AG04450 (cell line): ENCODE results near the gene RUBCNL. TPM values are rescaled to one million over a fixed set of nuclear protein-coding genes. Genes with fewer than 3 reads are reported as not detected.

Experiments used
- CTCF ChIA-PET: fragments of 300-600, 350-600 bp; formaldehyde crosslinking; extraction: SDS; loops from one replicate; lab custom pipeline; 2022; ENCODE audit warnings: antibody characterized with exemption, inconsistent platforms; lab: Charles Lee
- POLR2A ChIA-PET: fragments of 350-600 bp; formaldehyde crosslinking; extraction: SDS; loops from one replicate; lab custom pipeline; 2021; ENCODE audit warnings: antibody characterized with exemption, inconsistent platforms; lab: Yijun Ruan, JAX
- DNase-seq: peaks from one replicate; pipeline ENCODE4 v3.0.0-alpha.2; 2011; ENCODE audit warnings: low read depth, low spot score
- H3K27ac ChIP-seq: one replicate; pipeline ENCODE4 v1.5.1; 2012; ENCODE audit warnings: low read depth, low read length, control low read depth
- H3K27me3 ChIP-seq: one replicate; pipeline ENCODE4 v1.6.0; 2012; ENCODE audit warnings: low read length; ENCODE audit not compliant: control insufficient read depth, insufficient read depth
- H3K4me3 ChIP-seq: 2 replicates; pipeline ENCODE4 v1.5.1; 2011; ENCODE audit warnings: mild to moderate bottlenecking, low read depth, low read length, control low read depth
- H3K9me3 ChIP-seq: 2 replicates; pipeline ENCODE4 v1.5.1; 2012; ENCODE audit warnings: low read length; ENCODE audit not compliant: control insufficient read depth, insufficient read depth
- CTCF ChIP-seq: IDR thresholded peaks from 2 replicates; pipeline ENCODE4 v1.5.1; 2011; ENCODE audit warnings: low read depth, low read length, control low read depth, inconsistent platforms
- polyA plus RNA-seq: library from polyadenylated mRNA; depleted of rRNA; stranded (reverse); fragments of >200 nt; gene quantifications from 2 replicates; pipeline ENCODE4 v1.2.3, GENCODE V29; 2011

RUBCNL gene
- polyA plus RNA-seq, 1 experiment, result not detected

- ChIA-PET POLR2A (no interaction called here), CTCF (no interaction called here)
- Histone ChIP-seq H3K4me3 (no peak overlapping the region), H3K9me3 (no peaks in the 10 kb centered on the region; the same call in 1 of the 2 replicates), H3K27me3 (peaks cover 23% of the 10 kb centered on the region), H3K27ac (no peak overlapping the region)
- no peak for DNase-seq
- TF ChIP-seq CTCF, result no peak
Measured at GRCh38 chr13:46343279-46343994, 43.6 kb downstream of the RUBCNL start.

GRCh38 chr13:46342538-46342937 is 44.5 kb downstream of the RUBCNL start:
- POLR2A ChIA-PET, result no interaction called here
- Histone ChIP-seq H3K27ac (no peak overlapping the region), H3K4me3 (no peak overlapping the region), H3K27me3 (peaks cover 32% of the 10 kb centered on the region), H3K9me3 (no peaks in the 10 kb centered on the region)
- TF ChIP-seq CTCF, result no peak
- CTCF ChIA-PET, result no interaction called here
- DNase-seq, result no peak

GRCh38 chr13:46341112-46341711 is 45.8 kb downstream of the RUBCNL start:
- TF ChIP-seq CTCF, result no peak
- POLR2A ChIA-PET, result no interaction called here
- DNase-seq, result peak; percentile 6
- Histone ChIP-seq H3K4me3 (no peak overlapping the region), H3K27ac (no peak overlapping the region), H3K27me3 (peaks cover 32% of the 10 kb centered on the region), H3K9me3 (no peaks in the 10 kb centered on the region)
- CTCF ChIA-PET, result no interaction called here

- no peak for DNase-seq
- TF ChIP-seq CTCF, result no peak
- no peak overlapping the region for H3K4me3 ChIP-seq
- POLR2A ChIA-PET, result no interaction called here
- H3K9me3 ChIP-seq, result no peaks in the 10 kb centered on the region
- CTCF ChIA-PET, result no interaction called here
- H3K27ac ChIP-seq, result no peak overlapping the region
- H3K27me3 ChIP-seq, result peaks cover 28% of the 10 kb centered on the region
Measured at GRCh38 chr13:46340631-46341111, 46.4 kb downstream of the RUBCNL start.

- no peaks in the 10 kb centered on the region for H3K9me3 ChIP-seq
- peaks cover 28% of the 10 kb centered on the region for H3K27me3 ChIP-seq
- no peak overlapping the region for H3K4me3 ChIP-seq
- DNase-seq, result no peak
- ChIA-PET POLR2A (no interaction called here), CTCF (no interaction called here)
- no peak for TF ChIP-seq CTCF
- H3K27ac ChIP-seq, result no peak overlapping the region
Measured at GRCh38 chr13:46340011-46340410, 47.0 kb downstream of the RUBCNL start.
